ENCODE measurements around the gene HOXB1. TPM values are rescaled to one million over a fixed set of nuclear protein-coding genes. Genes with fewer than 3 reads are reported as not detected.

HOXB1 gene
- total RNA-seq, 1 experiment from 2014 or later, result not detected

GRCh38 chr17:48519427-48519826 lies 11.4 kb downstream of the HOXB1 start:
- ChIA-PET POLR2A (ENCODE audit: unreplicated experiment) (no interaction called here), CTCF (interaction anchor here (0.7 kb wide), 1 partner anchor 49 kb away, joined by 3 read pairs; no protein-coding TSS in a partner anchor)
- Histone ChIP-seq H3K4me2 (no peak overlapping the region), H2AFZ (no peak overlapping the region), H4K20me1 (ENCODE audit: insufficient read depth) (no peaks in the 10 kb centered on the region), H3K9me2 (ENCODE audit: insufficient read depth) (no peaks in the 10 kb centered on the region), H3K4me3 (no peak overlapping the region), H3K36me3 (ENCODE audit: low read depth) (no peaks in the 10 kb centered on the region), H3K27me3 (ENCODE audit: insufficient read depth, low read depth) (no peaks in the 10 kb centered on the region), H3K79me2 (ENCODE audit: low read depth) (no peaks in the 10 kb centered on the region), H3K4me1 (replicated peaks; ENCODE audit: insufficient read depth) (peaks cover 29% of the 10 kb centered on the region), H3K27ac (no peak overlapping the region), H3K9me3 (ENCODE audit: insufficient read depth, low read depth) (no peaks in the 10 kb centered on the region), H3F3A (ENCODE audit: insufficient read depth, low read depth) (peaks cover 13% of the 10 kb centered on the region; the same call in 1 of the 2 replicates)
- intact Hi-C loops (cut with micrococcal nuclease; ENCODE audit: unreplicated experiment), result no loop called here
- no peak for TF ChIP-seq CTCF (conservative IDR thresholded peaks at IDR 0.05)
- no peak for TF ChIP-seq EZH2 (IDR thresholded peaks at IDR 0.05; ENCODE audit: low read depth)
- no peak for DNase-seq
- no TSS peak for BruUV-seq (replicated peaks)

GRCh38 chr17:48517478-48517877 lies 13.3 kb downstream of the HOXB1 start:
- no peaks in the 10 kb centered on the region for H3K9me3 ChIP-seq (ENCODE audit: insufficient read depth, low read depth)
- no peaks in the 10 kb centered on the region for H3K27me3 ChIP-seq (ENCODE audit: insufficient read depth, low read depth)
- H3K36me3 ChIP-seq (ENCODE audit: low read depth), result no peaks in the 10 kb centered on the region
- H3K27ac ChIP-seq, result no peak overlapping the region
- intact Hi-C loops (cut with micrococcal nuclease; ENCODE audit: unreplicated experiment), result no loop called here
- no peaks in the 10 kb centered on the region for H4K20me1 ChIP-seq (ENCODE audit: insufficient read depth)
- BruUV-seq (replicated peaks), result no TSS peak
- H3K4me3 ChIP-seq, result no peak overlapping the region
- DNase-seq, result no peak
- no peaks in the 10 kb centered on the region for H3K79me2 ChIP-seq (ENCODE audit: low read depth)
- H3K4me2 ChIP-seq, result no peak overlapping the region
- CTCF ChIA-PET, result interaction anchor here (0.7 kb wide), 1 partner anchor 70 kb away, joined by 10 read pairs; no protein-coding TSS in a partner anchor
- peaks cover 13% of the 10 kb centered on the region; the same call in 1 of the 2 replicates for H3F3A ChIP-seq (ENCODE audit: insufficient read depth, low read depth)
- no peaks in the 10 kb centered on the region for H3K9me2 ChIP-seq (ENCODE audit: insufficient read depth)
- peaks cover 21% of the 10 kb centered on the region for H3K4me1 ChIP-seq (replicated peaks; ENCODE audit: insufficient read depth)
- TF ChIP-seq CTCF (conservative IDR thresholded peaks at IDR 0.05) (no peak), EZH2 (IDR thresholded peaks at IDR 0.05; ENCODE audit: low read depth) (no peak)
- H2AFZ ChIP-seq, result no peak overlapping the region
- POLR2A ChIA-PET (ENCODE audit: unreplicated experiment), result no interaction called here

- BruUV-seq (replicated peaks), result no TSS peak
- no peak for DNase-seq
- no peaks in the 10 kb centered on the region for H3K79me2 ChIP-seq (ENCODE audit: low read depth)
- no peaks in the 10 kb centered on the region for H3K36me3 ChIP-seq (ENCODE audit: low read depth)
- peaks cover 20% of the 10 kb centered on the region for H3F3A ChIP-seq (ENCODE audit: insufficient read depth, low read depth)
- no peak overlapping the region for H2AFZ ChIP-seq
- H3K4me3 ChIP-seq, result no peak overlapping the region
- intact Hi-C loops (cut with micrococcal nuclease; ENCODE audit: unreplicated experiment), result no loop called here
- H3K9me2 ChIP-seq (ENCODE audit: insufficient read depth), result no peaks in the 10 kb centered on the region
- no peaks in the 10 kb centered on the region for H3K9me3 ChIP-seq (ENCODE audit: insufficient read depth, low read depth)
- H3K27me3 ChIP-seq (ENCODE audit: insufficient read depth, low read depth), result no peaks in the 10 kb centered on the region
- POLR2A ChIA-PET (ENCODE audit: unreplicated experiment), result interaction anchor here (0.6 kb wide), 1 partner anchor 10 kb away, joined by 4 read pairs; no protein-coding TSS in a partner anchor
- no peaks in the 10 kb centered on the region for H4K20me1 ChIP-seq (ENCODE audit: insufficient read depth)
- H3K27ac ChIP-seq, result no peak overlapping the region
- no peak for TF ChIP-seq CTCF (conservative IDR thresholded peaks at IDR 0.05)
- no peak for TF ChIP-seq EZH2 (IDR thresholded peaks at IDR 0.05; ENCODE audit: low read depth)
- H3K4me2 ChIP-seq, result no peak overlapping the region
- CTCF ChIA-PET, result no interaction called here
- peaks cover 20% of the 10 kb centered on the region for H3K4me1 ChIP-seq (replicated peaks; ENCODE audit: insufficient read depth)
These were observed 14.6 kb downstream of the HOXB1 start for GRCh38 chr17:48515925-48516900.

Measured in PC-9 (cell line).